ENCODE results near the gene CERS6.

CERS6 gene

GRCh38 chr2:168752361-168752760 lies 296.3 kb downstream of the CERS6 start:
- TF ChIP-seq, protein P1, sequence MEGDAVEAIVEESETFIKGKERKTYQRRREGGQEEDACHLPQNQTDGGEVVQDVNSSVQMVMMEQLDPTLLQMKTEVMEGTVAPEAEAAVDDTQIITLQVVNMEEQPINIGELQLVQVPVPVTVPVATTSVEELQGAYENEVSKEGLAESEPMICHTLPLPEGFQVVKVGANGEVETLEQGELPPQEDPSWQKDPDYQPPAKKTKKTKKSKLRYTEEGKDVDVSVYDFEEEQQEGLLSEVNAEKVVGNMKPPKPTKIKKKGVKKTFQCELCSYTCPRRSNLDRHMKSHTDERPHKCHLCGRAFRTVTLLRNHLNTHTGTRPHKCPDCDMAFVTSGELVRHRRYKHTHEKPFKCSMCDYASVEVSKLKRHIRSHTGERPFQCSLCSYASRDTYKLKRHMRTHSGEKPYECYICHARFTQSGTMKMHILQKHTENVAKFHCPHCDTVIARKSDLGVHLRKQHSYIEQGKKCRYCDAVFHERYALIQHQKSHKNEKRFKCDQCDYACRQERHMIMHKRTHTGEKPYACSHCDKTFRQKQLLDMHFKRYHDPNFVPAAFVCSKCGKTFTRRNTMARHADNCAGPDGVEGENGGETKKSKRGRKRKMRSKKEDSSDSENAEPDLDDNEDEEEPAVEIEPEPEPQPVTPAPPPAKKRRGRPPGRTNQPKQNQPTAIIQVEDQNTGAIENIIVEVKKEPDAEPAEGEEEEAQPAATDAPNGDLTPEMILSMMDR (IDR thresholded peaks at IDR 0.05; ENCODE audit: insufficient read depth, low read length, missing control alignments): no peak
- H3K4me3 ChIP-seq (ENCODE audit: low read depth, low read length): no peak overlapping the region
- ChIA-PET CTCF (no interaction called here), POLR2A (interaction anchor here (0.7 kb wide), 1 partner anchor 138 kb away, joined by 3 read pairs; no protein-coding TSS in a partner anchor)
- no peak for DNase-seq (ENCODE audit: low read depth, low spot score)

DNA sequence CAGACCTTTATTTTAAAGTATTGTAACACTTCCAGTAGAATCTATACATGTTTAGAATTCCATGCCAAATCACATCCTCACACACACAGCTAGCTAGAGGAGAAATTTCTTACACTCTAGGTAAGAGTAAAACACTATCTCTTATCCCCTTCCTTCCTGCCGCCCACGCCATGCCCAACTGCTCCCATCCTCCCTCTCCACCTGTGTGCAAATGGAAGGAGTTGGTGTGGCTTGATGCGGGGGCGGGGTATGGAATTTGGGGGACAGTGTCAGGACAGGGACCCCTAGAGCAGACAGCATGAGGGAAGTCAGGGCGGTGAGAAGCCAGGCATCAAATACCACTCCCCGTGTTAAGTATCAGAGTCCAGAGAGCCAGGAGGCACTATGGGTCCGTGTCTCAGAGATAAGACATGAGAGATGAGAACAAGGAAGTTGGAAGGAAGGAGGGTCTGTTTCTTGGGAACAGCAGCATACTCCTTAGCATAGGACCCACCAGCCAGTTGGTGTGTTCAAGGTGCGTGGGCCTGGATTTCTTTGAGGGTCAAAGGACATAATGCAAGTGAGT lies 297.8 kb downstream of the CERS6 start:
- TF ChIP-seq, protein P1 (IDR thresholded peaks at IDR 0.05; ENCODE audit: insufficient read depth, low read length, missing control alignments): no peak
- ChIA-PET CTCF (interaction anchor here (1.0 to 1.4 kb wide), 3 partner anchors 12 to 407 kb away, joined by 3 to 5 read pairs (median 4); no protein-coding TSS in a partner anchor), POLR2A (no interaction called here)
- H3K4me3 ChIP-seq (ENCODE audit: low read depth, low read length): no peak overlapping the region
- DNase-seq (ENCODE audit: low read depth, low spot score): no peak

- ChIA-PET CTCF (interaction anchor here (0.9 to 4.6 kb wide), 3 partner anchors 12 to 410 kb away, joined by 3 to 72 read pairs (median 8); no protein-coding TSS in a partner anchor), POLR2A (no interaction called here)
- DNase-seq (ENCODE audit: low read depth, low spot score): no peak
- no peak overlapping the region for H3K4me3 ChIP-seq (ENCODE audit: low read depth, low read length)
- TF ChIP-seq, protein P1 (IDR thresholded peaks at IDR 0.05; ENCODE audit: insufficient read depth, low read length, missing control alignments): no peak
Observed at GRCh38 chr2:168757223-168757622, 301.2 kb downstream of the CERS6 start.

GRCh38 chr2:168758970-168759820 lies 303.1 kb downstream of the CERS6 start:
- ChIA-PET POLR2A (no interaction called here), CTCF (interaction anchor here (0.8 to 4.6 kb wide), 9 partner anchors 9 to 412 kb away, joined by 3 to 72 read pairs (median 3); no protein-coding TSS in a partner anchor)
- H3K4me3 ChIP-seq (ENCODE audit: low read depth, low read length): no peak overlapping the region

DNA sequence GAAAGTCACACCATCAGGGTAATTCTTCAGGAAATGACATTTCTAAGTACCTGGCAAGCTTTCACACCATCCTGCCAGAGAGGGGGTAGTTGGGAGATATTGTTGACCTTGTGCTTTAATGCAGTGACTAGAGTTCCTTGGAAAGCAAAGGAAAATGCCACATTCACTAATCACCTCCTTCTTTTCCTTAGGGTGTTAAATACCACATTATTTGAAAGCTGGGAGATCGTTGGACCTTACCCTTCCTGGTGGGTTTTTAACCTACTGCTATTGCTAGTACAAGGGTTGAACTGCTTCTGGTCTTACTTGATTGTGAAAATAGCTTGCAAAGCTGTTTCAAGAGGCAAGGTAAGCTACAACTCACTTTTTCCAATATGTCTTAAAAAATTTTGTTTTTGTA lies 309.3 kb downstream of the CERS6 start:
- TF ChIP-seq, protein P1 (IDR thresholded peaks at IDR 0.05; ENCODE audit: insufficient read depth, low read length, missing control alignments): no peak
- ChIA-PET POLR2A (no interaction called here), CTCF (interaction anchor here (0.7 kb wide), 1 partner anchor 9 kb away, joined by 3 read pairs; no protein-coding TSS in a partner anchor)
- no peak overlapping the region for H3K4me3 ChIP-seq (ENCODE audit: low read depth, low read length)
- DNase-seq (ENCODE audit: low read depth, low spot score): no peak

More at GRCh38 chr2:168758970-168759820, 303.1 kb downstream of the CERS6 start:
- peak; percentile 14 for DNase-seq (ENCODE audit: low read depth, low spot score)
- TF ChIP-seq, protein P1 (IDR thresholded peaks at IDR 0.05; ENCODE audit: insufficient read depth, low read length, missing control alignments): peak; percentile 66

DNA sequence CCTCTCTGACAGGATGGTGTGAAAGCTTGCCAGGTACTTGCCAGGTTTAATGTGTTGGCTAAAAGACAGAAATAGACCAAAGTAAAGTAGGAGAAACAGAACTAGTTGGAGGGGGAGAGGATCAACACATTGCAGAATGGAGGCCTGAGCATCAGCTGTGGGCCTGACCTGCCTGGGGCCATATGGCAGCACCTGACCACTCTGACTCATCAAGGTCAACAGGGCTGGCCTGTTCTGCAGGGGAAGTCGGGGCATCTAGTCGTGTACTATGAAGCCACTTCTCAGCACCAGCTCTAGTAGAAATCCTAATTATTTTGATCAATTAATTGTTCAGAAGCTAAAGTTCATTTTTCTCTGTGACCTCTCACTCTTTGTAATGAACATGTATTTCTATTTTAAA lies 310.5 kb downstream of the CERS6 start:
- TF ChIP-seq, protein P1 (IDR thresholded peaks at IDR 0.05; ENCODE audit: insufficient read depth, low read length, missing control alignments): no peak
- POLR2A ChIA-PET: no interaction called here

More for the DNA sequence above, 310.5 kb downstream of the CERS6 start:
- DNase-seq (ENCODE audit: low read depth, low spot score): no peak
- H3K4me3 ChIP-seq (ENCODE audit: low read depth, low read length): no peak overlapping the region
- CTCF ChIA-PET: interaction anchor here (0.9 kb wide), 1 partner anchor 155 kb away, joined by 3 read pairs; no protein-coding TSS in a partner anchor
